GM21619 (cell line): Measurements from ENCODE around the gene EXOSC7.
"Not testable (repeated sequence)": the region's sequence is repeated elsewhere in the genome, so short reads cannot be mapped to it uniquely, and the experiment has no call there.

Experiments used
- ATAC-seq: cut with Tn5 transposase; IDR thresholded peaks from one replicate; pipeline ENCODE4 v1.9.1; 2021; ENCODE audit not compliant: unreplicated experiment

The EXOSC7 gene

DNA sequence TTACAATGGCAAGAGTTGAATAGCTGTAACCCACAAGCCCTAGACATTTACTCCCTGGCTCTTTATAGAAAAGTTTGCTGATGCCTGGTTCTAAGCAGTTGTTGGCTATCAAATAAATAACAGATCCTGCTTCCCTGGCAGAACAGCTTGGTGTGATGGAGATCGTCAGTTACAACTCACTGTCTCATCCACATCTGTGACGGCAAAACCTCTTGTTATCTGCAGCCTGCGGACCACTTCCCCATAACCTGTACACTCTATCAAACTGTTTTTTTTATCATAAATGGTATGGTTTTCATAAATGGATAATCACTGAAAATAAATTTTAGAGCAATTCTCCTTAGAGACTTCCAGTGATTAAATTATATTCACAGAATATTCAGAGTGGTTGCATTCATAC is 14.2 kb upstream of the EXOSC7 start:
- no peak for ATAC-seq

DNA sequence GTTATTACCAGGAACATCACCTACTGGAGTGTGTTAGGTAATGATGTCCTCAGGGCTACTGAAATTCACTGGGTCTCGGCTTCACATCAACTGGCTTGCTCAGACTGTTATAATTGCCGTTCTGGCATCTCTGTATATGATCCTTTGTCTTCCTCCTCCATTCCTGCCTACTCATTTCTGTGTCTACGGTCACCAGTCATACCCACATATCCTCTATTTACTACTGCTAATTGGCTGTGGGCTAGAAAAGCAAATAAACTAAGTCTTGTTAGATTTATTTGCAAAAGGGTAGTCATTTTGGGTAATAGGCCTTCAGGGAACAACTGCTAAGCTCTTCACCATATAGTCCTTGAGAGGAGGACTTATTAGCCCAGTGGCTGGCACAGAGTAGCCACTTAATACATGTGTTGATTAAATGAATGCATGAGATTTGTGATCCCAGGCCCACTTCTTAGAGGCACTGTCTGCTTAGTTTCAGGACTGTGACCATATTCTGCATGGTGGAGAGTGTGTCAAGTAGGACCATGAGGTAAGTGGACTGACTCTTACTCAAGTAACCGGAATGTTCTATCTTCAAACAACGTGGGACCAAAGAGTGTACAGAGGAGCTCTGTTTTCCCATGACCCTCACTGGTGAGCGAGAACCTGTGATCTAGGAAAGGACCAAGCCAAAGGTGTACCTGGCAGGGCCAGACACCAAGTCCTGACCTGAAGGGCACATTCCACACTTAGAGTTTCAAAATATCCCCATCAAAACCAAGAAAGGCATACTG is 13.2 kb upstream of the EXOSC7 start:
- no peak for ATAC-seq

- ATAC-seq, result no peak
Observed at GRCh38 chr3:44963571-44964325, 12.3 kb upstream of the EXOSC7 start.

GRCh38 chr3:44965165-44965564 is 10.9 kb upstream of the EXOSC7 start:
- no peak for ATAC-seq

- ATAC-seq, result no peak
Observed at GRCh38 chr3:44966795-44967278, 9.2 kb upstream of the EXOSC7 start.

- ATAC-seq, result no peak
Observed at GRCh38 chr3:44968447-44968858, 7.6 kb upstream of the EXOSC7 start.

DNA sequence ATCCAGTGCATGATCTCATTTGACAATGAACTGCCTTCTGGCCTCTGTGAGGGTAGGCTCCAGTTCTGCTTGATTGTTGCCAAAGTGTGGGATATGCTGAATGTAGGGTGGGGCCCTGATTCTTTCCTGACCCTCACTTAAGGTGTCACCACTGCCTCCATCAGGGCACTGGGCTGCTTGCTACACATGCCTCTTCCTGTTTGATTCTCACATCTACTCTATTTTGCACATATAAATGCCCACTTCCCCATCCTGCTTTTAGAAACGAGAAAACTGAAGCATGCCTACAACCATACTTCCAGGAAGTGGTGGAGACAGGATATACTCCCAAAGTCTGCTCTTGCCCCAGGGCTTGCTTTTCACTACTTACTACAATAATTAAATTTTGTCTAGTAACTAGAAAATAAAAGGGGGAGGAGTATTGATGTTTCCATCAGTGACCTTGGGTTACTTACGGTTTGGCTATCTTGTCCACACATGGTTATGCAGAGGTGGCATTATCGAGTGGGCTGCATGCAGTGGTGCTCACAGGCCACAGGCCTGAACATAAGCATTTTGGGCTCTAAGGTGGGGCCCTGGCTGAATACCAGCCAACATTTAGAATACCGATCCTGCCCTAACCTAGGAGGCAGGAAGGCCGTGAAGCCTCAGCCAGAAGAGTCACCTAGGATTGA is 6.8 kb upstream of the EXOSC7 start:
- ATAC-seq, result no peak

DNA sequence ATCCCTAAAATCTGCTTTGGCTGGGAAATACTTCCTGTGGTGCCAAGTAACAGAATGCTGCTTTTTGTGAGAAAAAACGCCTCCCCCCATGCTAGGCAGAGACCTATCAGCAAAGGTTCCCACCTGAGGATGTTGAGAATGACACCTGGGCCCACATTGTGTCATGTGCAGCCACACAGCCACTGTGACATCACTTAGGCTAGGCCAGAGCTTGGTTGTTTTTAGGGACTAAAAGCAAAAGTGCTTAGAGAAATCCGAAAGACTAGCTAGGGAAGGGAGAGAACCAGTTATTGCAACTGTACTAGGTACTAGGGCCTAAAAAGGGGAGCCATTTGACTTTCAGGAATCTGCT is 6.2 kb upstream of the EXOSC7 start:
- ATAC-seq, result no peak

- no peak for ATAC-seq
Observed at GRCh38 chr3:44970926-44971490, 5.0 kb upstream of the EXOSC7 start.

DNA sequence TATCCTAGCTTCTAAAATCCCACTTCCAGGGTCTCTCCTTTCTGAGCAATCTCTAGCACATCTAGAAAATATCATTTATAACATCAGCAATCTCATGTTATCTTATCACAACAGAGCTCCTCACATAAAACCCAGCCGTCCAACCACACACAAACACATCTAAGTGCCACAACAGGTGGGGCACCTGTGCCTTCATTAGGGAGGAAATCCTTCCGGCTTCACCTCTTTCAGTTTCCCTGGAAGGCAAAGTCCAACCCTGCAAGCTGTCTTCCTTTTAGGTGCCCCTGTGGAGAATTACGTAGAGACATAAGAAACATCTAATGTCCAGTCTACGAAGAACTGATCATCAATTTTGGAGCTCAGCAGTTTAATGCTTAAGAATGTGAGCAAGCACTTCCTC is 1.6 kb upstream of the EXOSC7 start:
- no peak for ATAC-seq

GRCh38 chr3:44981220-44981619 is 5.2 kb downstream of the EXOSC7 start:
- ATAC-seq, result no peak

- ATAC-seq, result no peak
Observed at GRCh38 chr3:44981751-44982150, 5.7 kb downstream of the EXOSC7 start.

DNA sequence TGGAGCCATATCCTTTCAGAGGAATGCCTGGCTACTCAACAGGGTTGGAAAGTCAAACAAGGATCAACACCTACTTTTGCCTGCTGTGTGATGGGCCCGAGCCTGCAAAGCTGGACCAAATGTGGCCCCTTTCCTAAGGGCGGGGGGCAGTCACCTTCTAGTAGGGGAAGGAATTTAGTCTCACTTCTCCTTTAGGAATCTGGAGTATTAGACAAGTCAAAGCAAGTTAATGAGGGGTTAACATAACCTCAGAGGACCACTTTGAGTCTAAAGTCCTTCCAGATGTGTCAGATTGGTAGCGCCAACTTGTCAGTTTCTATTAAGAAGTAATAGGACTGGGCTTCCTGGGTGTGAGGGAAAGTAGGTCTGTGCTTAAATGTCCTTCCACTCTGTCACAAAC is 6.8 kb downstream of the EXOSC7 start:
- ATAC-seq, result no peak

DNA sequence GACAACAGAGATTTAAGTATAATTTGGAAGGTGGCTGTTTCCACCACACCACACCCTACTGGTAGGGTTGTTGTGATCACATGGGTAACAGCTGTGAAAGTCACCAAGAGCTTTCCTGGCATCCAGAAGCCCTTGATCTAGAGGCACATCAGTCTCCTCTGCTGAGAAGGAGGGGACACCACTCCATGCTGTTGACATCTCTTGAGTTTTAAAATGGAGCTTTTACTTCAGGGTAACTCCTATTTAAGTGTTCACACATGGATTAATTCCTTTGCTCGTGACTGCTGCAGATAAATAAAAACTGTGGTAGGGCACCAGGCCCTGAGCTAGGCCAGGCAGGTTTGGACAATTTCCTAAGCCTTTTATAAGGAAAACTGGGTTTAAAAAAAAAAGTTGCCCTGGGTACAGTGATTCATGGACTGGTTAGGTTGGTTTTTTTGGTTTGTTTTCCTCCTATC is 7.5 kb downstream of the EXOSC7 start:
- ATAC-seq, result no peak

- ATAC-seq, result no peak
Observed at GRCh38 chr3:44984335-44984734, 8.3 kb downstream of the EXOSC7 start.

DNA sequence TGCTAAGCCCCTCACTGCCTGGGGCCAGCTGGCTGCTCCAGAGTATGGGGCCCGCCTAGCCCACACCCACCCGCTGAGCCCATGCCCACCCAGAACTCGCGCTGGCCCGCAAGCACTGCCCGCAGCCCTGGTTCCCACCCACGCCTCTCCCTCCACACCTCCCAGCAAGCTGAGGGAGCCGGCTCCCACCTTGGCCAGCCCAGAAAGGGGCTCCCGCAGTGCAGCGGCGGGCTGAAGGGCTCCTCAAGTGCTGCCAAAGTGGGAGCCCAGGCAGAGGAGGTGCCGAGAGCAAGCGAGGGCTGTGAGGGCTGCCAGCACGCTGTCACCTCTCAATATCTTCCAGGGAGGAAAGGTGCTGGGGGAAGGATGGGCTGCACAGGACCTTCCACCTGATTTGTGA is 10.3 kb downstream of the EXOSC7 start:
- not testable (repeated sequence) for ATAC-seq

GRCh38 chr3:44987332-44987731 is 11.3 kb downstream of the EXOSC7 start:
- no peak for ATAC-seq

GRCh38 chr3:44988073-44988472 is 12.0 kb downstream of the EXOSC7 start:
- no peak for ATAC-seq

DNA sequence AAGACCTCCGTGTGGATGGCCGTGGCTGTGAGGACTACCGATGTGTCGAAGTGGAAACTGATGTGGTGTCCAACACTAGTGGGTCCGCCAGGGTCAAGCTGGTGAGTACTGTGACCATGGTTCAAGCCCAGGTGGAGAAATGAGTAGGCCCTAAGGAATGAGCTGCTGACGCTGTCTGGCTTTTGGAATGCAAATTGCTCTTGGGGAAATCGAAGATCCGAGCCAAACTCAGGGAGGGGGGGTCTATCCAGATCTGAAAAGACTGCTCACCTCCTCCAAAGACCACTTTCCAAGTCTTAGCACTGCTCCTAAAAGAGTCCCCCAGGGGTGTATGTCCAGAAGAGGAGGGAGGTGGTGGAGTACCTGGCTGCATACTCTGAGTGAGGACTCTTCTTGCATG is 13.1 kb downstream of the EXOSC7 start:
- ATAC-seq, result no peak

DNA sequence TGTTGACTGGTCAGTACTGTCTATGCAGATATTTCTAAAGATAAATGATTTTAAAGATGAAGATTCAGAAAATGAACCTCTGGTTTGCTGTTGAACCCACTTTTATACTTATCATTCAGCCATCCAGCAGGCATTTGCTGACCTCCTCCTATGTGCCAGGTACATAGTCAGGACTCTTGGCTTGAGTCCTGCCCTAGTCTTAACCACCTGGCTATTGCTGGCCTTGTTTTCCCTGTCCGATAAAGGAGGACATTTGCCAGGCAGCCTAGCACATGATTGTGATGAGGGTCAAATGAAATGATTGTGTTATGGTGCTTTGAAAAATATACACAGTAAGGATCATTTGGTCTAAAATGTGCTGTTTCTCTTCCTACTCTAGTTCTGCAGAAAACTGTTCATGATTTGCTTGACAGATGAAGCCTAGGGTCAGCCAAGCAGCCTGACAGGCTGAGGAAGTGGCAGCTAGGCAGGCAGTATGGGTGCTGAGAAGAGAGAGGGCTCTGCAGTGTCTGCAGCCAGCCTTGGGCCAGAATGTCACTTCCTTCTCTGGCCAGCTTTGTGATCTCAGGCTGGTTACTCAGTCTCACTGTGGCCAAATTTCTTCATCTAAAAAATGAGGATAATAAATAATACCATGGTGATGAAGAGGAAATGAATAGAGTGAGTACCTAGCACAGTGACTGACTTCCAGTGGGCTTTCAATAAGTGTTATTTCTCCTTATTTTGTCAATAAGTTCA is 13.8 kb downstream of the EXOSC7 start:
- no peak for ATAC-seq

DNA sequence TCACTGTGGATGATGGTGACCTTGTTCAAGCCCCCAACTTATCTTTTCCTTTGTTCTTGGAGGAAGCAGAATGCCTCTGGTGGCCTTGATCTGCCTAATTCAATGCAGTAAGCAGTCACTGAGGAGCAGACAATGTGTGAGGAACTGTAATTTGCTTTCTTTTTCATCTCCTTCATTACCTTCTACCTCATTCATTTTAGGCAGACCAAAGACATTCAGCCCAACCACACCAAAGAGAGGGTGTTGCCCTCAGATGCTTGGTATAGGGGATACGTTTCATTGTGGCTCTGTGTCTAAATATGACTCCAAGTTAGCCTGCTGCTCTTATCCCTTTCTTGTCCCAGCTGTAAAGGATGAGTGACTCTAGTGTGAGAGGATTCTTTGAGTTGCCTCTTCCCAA is 15.3 kb downstream of the EXOSC7 start:
- ATAC-seq, result no peak
